HEK293 (cell line): ENCODE data around the gene NLGN1.

Experiments
- MZF1 ChIP-seq: fragments of 450-650 bp; formaldehyde crosslinking; IDR thresholded peaks from 2 replicates; pipeline ENCODE4 v1.5.1; 2017; ENCODE audit warnings: missing biosample characterization, missing genetic modification characterization, borderline replicate concordance
- YY1 ChIP-seq: fragments of 450-650 bp; formaldehyde crosslinking; IDR thresholded peaks from 2 replicates; pipeline ENCODE4 v1.5.1; 2018; ENCODE audit warnings: missing biosample characterization, missing genetic modification characterization
- ZBTB20 ChIP-seq: fragments of 450-650 bp; formaldehyde crosslinking; IDR thresholded peaks from 2 replicates; pipeline ENCODE4 v1.5.1; 2016; ENCODE audit warnings: missing biosample characterization, missing genetic modification characterization

DNA sequence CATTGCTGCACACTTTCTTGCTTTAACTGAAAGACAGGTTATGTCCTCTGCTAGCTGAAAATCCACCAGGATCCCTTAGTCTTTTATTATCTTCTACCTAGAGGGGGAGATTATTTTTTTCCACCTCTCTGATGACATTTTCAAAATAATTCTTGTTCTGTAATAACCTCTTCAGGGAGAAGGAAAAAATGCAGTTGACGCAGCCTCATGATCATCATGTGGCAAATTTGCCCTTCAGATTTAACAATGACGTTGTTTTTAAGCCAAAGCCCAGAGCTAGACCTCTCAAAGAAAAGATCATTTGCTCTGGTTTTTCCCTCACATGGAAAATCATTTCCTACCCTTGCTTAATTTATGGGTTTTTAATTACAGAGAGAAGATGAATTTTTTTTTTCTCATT, 724.9 kb downstream of the NLGN1 start:
- TF ChIP-seq ZBTB20 (no peak), YY1 (tag by site-specific recombination) (no peak), MZF1 (tag by site-specific recombination) (no peak)
